CD14-positive monocyte (primary cell): ENCODE results near the gene CLDND2. TPM values are rescaled to one million over a fixed set of nuclear protein-coding genes. Genes with fewer than 3 reads are reported as not detected.

ENCODE experiments used
- DNase-seq, 3 donors: peaks; one replicate each; pipeline ENCODE4 v3.0.0-alpha.2; 2011 to 2022
- H2AFZ ChIP-seq: 2 replicates; pipeline ENCODE4 v1.6.0; 2012; ENCODE audit warnings: mild to moderate bottlenecking, low read depth, low read length, inconsistent platforms; ENCODE audit not compliant: insufficient read depth, poor library complexity, severe bottlenecking
- H3K27ac ChIP-seq, 2 donors: 1 replicate in 1 of 2; 2 replicates in 1 of 2; pipeline ENCODE4 v1.5.1; 2012 to 2013; ENCODE audit warnings: low read length in 2 of 2, control low read depth in 1 of 2, inconsistent platforms in 1 of 2, low read depth in 1 of 2, mild to moderate bottlenecking in 1 of 2
- H3K27me3 ChIP-seq, 2 donors: one replicate each; pipeline versions ENCODE4 v1.6.0 to v1.6.1; 2011 to 2013; ENCODE audit warnings: low read length in 2 of 2; ENCODE audit not compliant: control insufficient read depth in 2 of 2, insufficient read depth in 2 of 2
- H3K36me3 ChIP-seq, 2 donors: replicated peaks in 1 of 2; 1 replicate in 1 of 2; 2 replicates in 1 of 2; pipeline versions ENCODE4 v1.5.1 to v1.6.1; 2012 to 2013; ENCODE audit warnings: low read length in 2 of 2, control low read depth in 1 of 2, inconsistent platforms in 1 of 2, mild to moderate bottlenecking in 1 of 2; ENCODE audit not compliant: insufficient read depth in 2 of 2, control insufficient read depth in 1 of 2
- H3K4me1 ChIP-seq, 2 donors: 1 replicate in 1 of 2; 2 replicates in 1 of 2; pipeline versions ENCODE4 v1.5.1 to v1.6.1; 2012 to 2013; ENCODE audit warnings: low read length in 2 of 2, control low read depth in 1 of 2, inconsistent platforms in 1 of 2, mild to moderate bottlenecking in 1 of 2, moderate library complexity in 1 of 2; ENCODE audit not compliant: insufficient read depth in 2 of 2, control insufficient read depth in 1 of 2
- H3K4me2 ChIP-seq: replicated peaks from 2 replicates; pipeline ENCODE3; 2012; ENCODE audit warnings: low read length, moderate library complexity, mild to moderate bottlenecking; ENCODE audit not compliant: poor library complexity, severe bottlenecking; ENCODE audit errors: extremely low read depth
- H3K4me3 ChIP-seq, 3 experiments: fragments of 200-600 bp in 1 of 3; sonication (generic) in 1 of 3; replicated peaks in 1 of 3; 1 replicate in 2 of 3; 2 replicates in 1 of 3; pipeline ENCODE4 v1.5.1; 2011 to 2013; ENCODE audit warnings: low read length in 3 of 3, mild to moderate bottlenecking in 3 of 3, control low read depth in 2 of 3, low read depth in 2 of 3, inconsistent platforms in 1 of 3, moderate library complexity in 1 of 3
- H3K79me2 ChIP-seq: 2 replicates; pipeline ENCODE4 v1.6.0; 2012; ENCODE audit warnings: mild to moderate bottlenecking, control low read depth, inconsistent platforms, low read length, moderate library complexity; ENCODE audit not compliant: insufficient read depth
- H3K9ac ChIP-seq: 2 replicates; pipeline ENCODE4 v1.6.0; 2017; ENCODE audit warnings: low read length, mild to moderate bottlenecking; ENCODE audit not compliant: insufficient read depth, poor library complexity, severe bottlenecking
- H3K9me3 ChIP-seq, 2 donors: replicated peaks in 1 of 2; 1 replicate in 1 of 2; 2 replicates in 1 of 2; pipeline versions ENCODE4 v1.5.1 to v1.6.1; 2012 to 2013; ENCODE audit warnings: low read length in 2 of 2, control low read depth in 1 of 2; ENCODE audit not compliant: control insufficient read depth in 1 of 2, insufficient read depth in 1 of 2
- H4K20me1 ChIP-seq: 2 replicates; pipeline ENCODE4 v1.6.0; 2012; ENCODE audit warnings: mild to moderate bottlenecking, low read length, control low read depth, moderate library complexity; ENCODE audit not compliant: insufficient read depth
- H3K27ac Mint-ChIP-seq, 7 donors: one replicate each; pipeline ENCODE4 v1.8.0; 2020; ENCODE audit warnings: mild to moderate bottlenecking in 7 of 7, mixed read lengths in 7 of 7, moderate library complexity in 6 of 7, inconsistent platforms in 2 of 7
- H3K27me3 Mint-ChIP-seq, 3 donors: one replicate each; pipeline ENCODE4 v1.8.0; 2021 to 2022; ENCODE audit warnings: low read depth in 3 of 3, mild to moderate bottlenecking in 3 of 3, mixed read lengths in 3 of 3, moderate library complexity in 3 of 3, inconsistent platforms in 1 of 3
- H3K36me3 Mint-ChIP-seq, 2 donors: one replicate each; pipeline ENCODE4 v1.8.0; 2020; ENCODE audit warnings: mixed read lengths in 2 of 2, inconsistent platforms in 1 of 2, mild to moderate bottlenecking in 1 of 2
- H3K4me1 Mint-ChIP-seq: one replicate; pipeline ENCODE4 v1.8.0; 2020; ENCODE audit warnings: mild to moderate bottlenecking, mixed read lengths
- H3K4me3 Mint-ChIP-seq, 2 donors: one replicate each; pipeline ENCODE4 v1.8.0; 2020; ENCODE audit warnings: mild to moderate bottlenecking in 2 of 2, mixed read lengths in 2 of 2, moderate library complexity in 1 of 2
- H3K9me3 Mint-ChIP-seq, 7 donors: one replicate each; pipeline ENCODE4 v1.8.0; 2020 to 2022; ENCODE audit warnings: mixed read lengths in 7 of 7, mild to moderate bottlenecking in 6 of 7, moderate library complexity in 6 of 7, inconsistent platforms in 2 of 7
- CTCF ChIP-seq: fragments of 200-600 bp; IDR thresholded peaks from one replicate; pipeline ENCODE4 v1.8.0; 2022; ENCODE audit warnings: antibody characterized with exemption, mild to moderate bottlenecking
- WGBS: methylation state at CpG from one replicate; pipeline ENCODE4 v1.1.5; 2013; ENCODE audit warnings: missing lambda C conversion rate; ENCODE audit not compliant: insufficient coverage; 5-methylcytosine and 5-hydroxymethylcytosine counted together
- intact Hi-C, 2 donors: fragments of 100-400 bp; cut with micrococcal nuclease; formaldehyde crosslinking; loops; one replicate each; pipeline versions ENCODE4 v1.15.0 to v1.15.1; 2023
- polyA plus RNA-seq, 3 donors: library from polyadenylated mRNA; depleted of rRNA in 1 of 3; unstranded in 2 of 3; stranded (reverse) in 1 of 3; fragments of 300-500 nt in 2 of 3; fragments of >200 nt in 1 of 3; fragmentation: Illumina TruSeq in 2 of 3; gene quantifications; 1 replicate in 2 of 3; 2 replicates in 1 of 3; pipeline ENCODE4 v1.2.3, GENCODE V29; 2012 to 2021

The CLDND2 gene
- polyA plus RNA-seq, 3 donors, result 0.08 TPM; not detected in 2

DNA sequence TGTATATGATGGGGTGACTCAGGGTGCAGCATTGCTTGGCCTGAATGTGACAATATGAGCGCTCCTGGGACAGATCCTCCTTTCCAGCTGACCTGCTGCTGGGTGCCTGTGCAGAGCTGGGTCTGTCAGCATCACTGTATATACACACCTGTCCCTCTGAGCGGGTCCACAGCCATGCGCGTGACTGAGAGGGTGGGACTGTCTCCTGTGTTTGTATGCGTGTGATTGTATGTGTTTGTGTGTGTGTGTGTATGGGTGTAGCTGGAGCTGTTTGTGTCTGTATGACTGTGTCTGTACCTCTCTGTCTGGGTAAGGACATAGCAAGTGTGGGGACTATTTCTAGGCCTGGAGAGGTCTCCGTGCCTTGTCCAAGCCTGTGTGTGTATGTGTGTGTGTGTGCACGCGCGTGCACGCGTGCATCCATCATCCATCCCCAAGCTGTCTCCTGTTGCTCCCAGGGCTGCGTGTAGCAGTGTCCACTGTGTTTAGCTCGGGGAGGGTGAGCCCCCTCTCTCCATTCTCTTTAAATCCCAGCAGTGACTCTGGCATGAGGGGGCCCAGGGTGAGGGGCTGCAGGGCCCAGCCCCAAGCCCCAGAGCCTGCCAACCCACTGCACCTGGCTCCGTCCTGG, 49.0 kb downstream of the CLDND2 start:
- Mint-ChIP-seq H3K27ac (peak overlapping the region in 1 of 7 donors; percentile 32), H3K27me3 (peaks cover 16 to 31% (median 24%) of the 10 kb centered on the region in 3 donors), H3K4me3 (no peak overlapping the region), H3K36me3 (no peaks in the 10 kb centered on the region), H3K9me3 (peaks cover 0 to 5% (median 2%) of the 10 kb centered on the region in 7 donors), H3K4me1 (peaks cover 7% of the 10 kb centered on the region)
- no peak overlapping the region for H3K4me3 ChIP-seq
- DNase-seq, result no peak
- H3K27me3 ChIP-seq, result peaks cover 0 to 5% of the 10 kb centered on the region in 2 donors
- H3K79me2 ChIP-seq, result no peaks in the 10 kb centered on the region
- H2AFZ ChIP-seq, result no peak overlapping the region
- intact Hi-C loops, result no loop called here
- peaks cover 0 to 2% of the 10 kb centered on the region in 2 donors for H3K4me1 ChIP-seq
- no peaks in the 10 kb centered on the region for H3K36me3 ChIP-seq
- peaks cover 0 to under 1% of the 10 kb centered on the region in 2 donors for H3K9me3 ChIP-seq
- WGBS, result 94% methylated on average over 7 of the region's 14 CpGs
- TF ChIP-seq CTCF, result no peak
- no peak overlapping the region for H3K9ac ChIP-seq
- no peak overlapping the region for H3K27ac ChIP-seq
- no peak overlapping the region for H3K4me2 ChIP-seq
- H4K20me1 ChIP-seq, result no peaks in the 10 kb centered on the region

- Mint-ChIP-seq H3K36me3 (no peaks in the 10 kb centered on the region), H3K27me3 (peaks cover 16 to 29% (median 18%) of the 10 kb centered on the region in 3 donors), H3K27ac (no peak overlapping the region), H3K4me1 (peaks cover 12% of the 10 kb centered on the region), H3K9me3 (peaks cover 3 to 10% (median 7%) of the 10 kb centered on the region in 7 donors), H3K4me3 (no peak overlapping the region)
- Histone ChIP-seq H3K4me3 (no peak overlapping the region), H3K79me2 (no peaks in the 10 kb centered on the region), H3K27ac (no peak overlapping the region), H4K20me1 (no peaks in the 10 kb centered on the region), H3K9me3 (peaks cover 0 to 4% of the 10 kb centered on the region in 2 donors), H2AFZ (no peak overlapping the region), H3K9ac (no peak overlapping the region), H3K4me2 (no peak overlapping the region), H3K4me1 (peaks cover 8 to 10% of the 10 kb centered on the region in 2 donors), H3K36me3 (no peaks in the 10 kb centered on the region), H3K27me3 (no peaks in the 10 kb centered on the region)
- intact Hi-C loops, result no loop called here
- no peak for TF ChIP-seq CTCF
- no peak for DNase-seq
- WGBS, result 92% methylated on average over 18 of the region's 23 CpGs
Observed at GRCh38 chr19:51318687-51319648, 49.8 kb downstream of the CLDND2 start.
